Mucosa of stomach (tissue), 1 donor: ENCODE data around the gene KCNK10.

Experiments
- H3K27me3 ChIP-seq: one replicate; pipeline ENCODE4 v1.7.0; 2013; ENCODE audit warnings: mild to moderate bottlenecking, low read length; ENCODE audit not compliant: control insufficient read depth, insufficient read depth
- H3K36me3 ChIP-seq: one replicate; pipeline ENCODE4 v1.7.0; 2013; ENCODE audit warnings: low read length; ENCODE audit not compliant: control insufficient read depth, insufficient read depth
- H3K4me1 ChIP-seq: one replicate; pipeline ENCODE4 v1.7.0; 2013; ENCODE audit warnings: mild to moderate bottlenecking, low read length; ENCODE audit not compliant: control insufficient read depth, insufficient read depth
- H3K4me3 ChIP-seq: one replicate; pipeline ENCODE4 v1.7.0; 2013; ENCODE audit warnings: low read length
- H3K9ac ChIP-seq: one replicate; pipeline ENCODE4 v1.7.0; 2013; ENCODE audit warnings: mild to moderate bottlenecking, low read length, moderate library complexity
- H3K9me3 ChIP-seq: one replicate; pipeline ENCODE4 v1.7.0; 2013; ENCODE audit warnings: mild to moderate bottlenecking, low read length, moderate library complexity; ENCODE audit not compliant: control insufficient read depth
- donor health status: Pancreatic carcinoma.

KCNK10 gene

GRCh38 chr14:88323086-88323522, at the start of gene KCNK10:
Gene KCNK10, minus strand, starts transcription at chr14:88323269. Its CDS starts 471 bp downstream, at chr14:88322798.
- Histone ChIP-seq H3K9ac (no peak within 1 kb of the TSS), H3K36me3 (no peaks in the 10 kb centered on the region), H3K4me3 (no peak within 1 kb of the TSS), H3K4me1 (peaks cover 19% of the 10 kb centered on the region), H3K9me3 (no peaks in the 10 kb centered on the region), H3K27me3 (peaks cover 76% of the 10 kb centered on the region)

GRCh38 chr14:88369496-88369895, 46.4 kb upstream of the KCNK10 start:
- H3K27me3 ChIP-seq = no peaks in the 10 kb centered on the region
- H3K9me3 ChIP-seq = no peaks in the 10 kb centered on the region
- no peaks in the 10 kb centered on the region for H3K4me1 ChIP-seq
- no peaks in the 10 kb centered on the region for H3K36me3 ChIP-seq
- H3K4me3 ChIP-seq = no peak overlapping the region
- no peak overlapping the region for H3K9ac ChIP-seq

- no peaks in the 10 kb centered on the region for H3K9me3 ChIP-seq
- no peaks in the 10 kb centered on the region for H3K36me3 ChIP-seq
Observed at GRCh38 chr14:88364710-88365413, 41.8 kb upstream of the KCNK10 start.

GRCh38 chr14:88363644-88364043, 40.6 kb upstream of the KCNK10 start:
- Histone ChIP-seq H3K9ac (no peak overlapping the region), H3K4me1 (no peaks in the 10 kb centered on the region), H3K36me3 (no peaks in the 10 kb centered on the region), H3K27me3 (no peaks in the 10 kb centered on the region), H3K4me3 (no peak overlapping the region), H3K9me3 (no peaks in the 10 kb centered on the region)

More at GRCh38 chr14:88364710-88365413, 41.8 kb upstream of the KCNK10 start:
- Histone ChIP-seq H3K4me1 (no peaks in the 10 kb centered on the region), H3K9ac (no peak overlapping the region), H3K4me3 (no peak overlapping the region), H3K27me3 (no peaks in the 10 kb centered on the region)

GRCh38 chr14:88359500-88359899, 36.4 kb upstream of the KCNK10 start:
- no peaks in the 10 kb centered on the region for H3K36me3 ChIP-seq
- no peak overlapping the region for H3K4me3 ChIP-seq
- H3K9ac ChIP-seq = no peak overlapping the region
- no peaks in the 10 kb centered on the region for H3K4me1 ChIP-seq
- no peaks in the 10 kb centered on the region for H3K9me3 ChIP-seq
- H3K27me3 ChIP-seq = no peaks in the 10 kb centered on the region

- H3K9ac ChIP-seq = no peak overlapping the region
- no peak overlapping the region for H3K4me3 ChIP-seq
- H3K4me1 ChIP-seq = no peaks in the 10 kb centered on the region
- H3K9me3 ChIP-seq = no peaks in the 10 kb centered on the region
- H3K27me3 ChIP-seq = no peaks in the 10 kb centered on the region
- no peaks in the 10 kb centered on the region for H3K36me3 ChIP-seq
Observed at GRCh38 chr14:88354358-88354757, 31.3 kb upstream of the KCNK10 start.

- Histone ChIP-seq H3K9me3 (no peaks in the 10 kb centered on the region), H3K9ac (no peak overlapping the region), H3K4me3 (no peak overlapping the region), H3K4me1 (no peaks in the 10 kb centered on the region), H3K27me3 (no peaks in the 10 kb centered on the region), H3K36me3 (no peaks in the 10 kb centered on the region)
Observed at GRCh38 chr14:88352698-88353097, 29.6 kb upstream of the KCNK10 start.

GRCh38 chr14:88351966-88352691, 29.1 kb upstream of the KCNK10 start:
- Histone ChIP-seq H3K9me3 (no peaks in the 10 kb centered on the region), H3K4me1 (no peaks in the 10 kb centered on the region), H3K4me3 (no peak overlapping the region), H3K9ac (no peak overlapping the region), H3K36me3 (no peaks in the 10 kb centered on the region), H3K27me3 (no peaks in the 10 kb centered on the region)

GRCh38 chr14:88348546-88348945, 25.5 kb upstream of the KCNK10 start:
- H3K36me3 ChIP-seq = no peaks in the 10 kb centered on the region
- H3K9me3 ChIP-seq = no peaks in the 10 kb centered on the region
- no peak overlapping the region for H3K4me3 ChIP-seq
- no peaks in the 10 kb centered on the region for H3K4me1 ChIP-seq
- no peaks in the 10 kb centered on the region for H3K27me3 ChIP-seq
- no peak overlapping the region for H3K9ac ChIP-seq

GRCh38 chr14:88346048-88346639, 23.1 kb upstream of the KCNK10 start:
- H3K27me3 ChIP-seq = peaks cover 4% of the 10 kb centered on the region
- H3K4me3 ChIP-seq = no peak overlapping the region
- no peaks in the 10 kb centered on the region for H3K4me1 ChIP-seq
- no peaks in the 10 kb centered on the region for H3K9me3 ChIP-seq
- H3K9ac ChIP-seq = no peak overlapping the region
- H3K36me3 ChIP-seq = no peaks in the 10 kb centered on the region

GRCh38 chr14:88342980-88343379, 19.9 kb upstream of the KCNK10 start:
- no peaks in the 10 kb centered on the region for H3K36me3 ChIP-seq
- H3K9me3 ChIP-seq = no peaks in the 10 kb centered on the region
- H3K4me1 ChIP-seq = no peaks in the 10 kb centered on the region
- no peak overlapping the region for H3K9ac ChIP-seq
- no peak overlapping the region for H3K4me3 ChIP-seq
- H3K27me3 ChIP-seq = peaks cover 4% of the 10 kb centered on the region

- peaks cover 4% of the 10 kb centered on the region for H3K27me3 ChIP-seq
- H3K36me3 ChIP-seq = no peaks in the 10 kb centered on the region
- H3K4me3 ChIP-seq = no peak overlapping the region
- no peaks in the 10 kb centered on the region for H3K4me1 ChIP-seq
- H3K9me3 ChIP-seq = no peaks in the 10 kb centered on the region
- H3K9ac ChIP-seq = no peak overlapping the region
Observed at GRCh38 chr14:88340357-88340756, 17.3 kb upstream of the KCNK10 start.
